Activated T-helper 1 cell treated with anti-CD3 and anti-CD28 coated beads, Interleukin-2, amount 50 U/mL, for 16 hours (primary cell): ENCODE data around the gene TNFRSF19.
"Not testable (repeated sequence)": the region's sequence is repeated elsewhere in the genome, so short reads cannot be mapped to it uniquely, and the experiment has no call there.

ENCODE experiments used
- DNase-seq, 2 donors: peaks; one replicate each; pipeline ENCODE4 v3.0.0-alpha.2; 2020; ENCODE audit warnings: low read depth in 1 of 2, low spot score in 1 of 2

TNFRSF19 gene, protein sequence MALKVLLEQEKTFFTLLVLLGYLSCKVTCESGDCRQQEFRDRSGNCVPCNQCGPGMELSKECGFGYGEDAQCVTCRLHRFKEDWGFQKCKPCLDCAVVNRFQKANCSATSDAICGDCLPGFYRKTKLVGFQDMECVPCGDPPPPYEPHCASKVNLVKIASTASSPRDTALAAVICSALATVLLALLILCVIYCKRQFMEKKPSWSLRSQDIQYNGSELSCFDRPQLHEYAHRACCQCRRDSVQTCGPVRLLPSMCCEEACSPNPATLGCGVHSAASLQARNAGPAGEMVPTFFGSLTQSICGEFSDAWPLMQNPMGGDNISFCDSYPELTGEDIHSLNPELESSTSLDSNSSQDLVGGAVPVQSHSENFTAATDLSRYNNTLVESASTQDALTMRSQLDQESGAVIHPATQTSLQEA

DNA sequence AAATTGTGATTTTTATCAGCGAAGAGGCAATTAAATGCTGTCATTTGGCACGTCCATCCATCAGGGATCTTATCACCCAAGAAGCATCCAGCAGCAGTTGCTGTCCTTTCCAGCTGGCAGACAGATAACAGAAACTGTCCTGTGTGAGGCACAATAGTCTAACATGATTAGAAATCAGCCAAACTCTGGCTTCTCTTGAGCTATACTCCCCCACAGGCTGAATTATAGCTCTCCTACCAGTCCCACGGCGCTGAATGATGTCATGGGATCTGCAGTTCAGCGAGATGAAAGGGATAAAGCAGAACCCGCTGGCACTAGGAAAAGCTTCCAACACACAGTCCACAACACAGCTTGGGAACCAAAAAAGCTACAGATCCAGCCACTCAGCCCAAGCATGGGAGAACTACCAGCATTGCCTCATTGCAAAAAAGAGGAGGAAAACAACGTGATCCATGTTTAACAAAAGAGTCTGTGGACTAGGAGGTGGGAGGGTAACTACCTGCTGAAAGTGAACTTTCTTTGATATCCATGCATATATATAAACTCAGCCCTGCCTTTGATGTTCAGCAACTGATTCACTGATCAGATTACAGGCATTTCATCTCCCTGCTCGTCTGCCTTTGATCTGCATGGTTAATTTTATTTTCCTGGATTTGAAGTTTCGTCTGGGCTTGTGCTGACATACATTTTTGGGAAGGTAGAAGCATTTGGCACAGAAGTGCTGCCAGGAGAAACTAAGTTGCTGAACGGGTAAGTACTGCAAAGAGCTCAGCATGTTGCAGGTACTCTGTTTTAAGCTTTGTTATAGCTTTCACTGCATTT is at the start of gene TNFRSF19:
Gene TNFRSF19, plus strand, starts transcription at position 314 of the 822 bp plus-strand sequence. CDS start 19,772 bp downstream, outside the sequence.
- no peak for DNase-seq

DNA sequence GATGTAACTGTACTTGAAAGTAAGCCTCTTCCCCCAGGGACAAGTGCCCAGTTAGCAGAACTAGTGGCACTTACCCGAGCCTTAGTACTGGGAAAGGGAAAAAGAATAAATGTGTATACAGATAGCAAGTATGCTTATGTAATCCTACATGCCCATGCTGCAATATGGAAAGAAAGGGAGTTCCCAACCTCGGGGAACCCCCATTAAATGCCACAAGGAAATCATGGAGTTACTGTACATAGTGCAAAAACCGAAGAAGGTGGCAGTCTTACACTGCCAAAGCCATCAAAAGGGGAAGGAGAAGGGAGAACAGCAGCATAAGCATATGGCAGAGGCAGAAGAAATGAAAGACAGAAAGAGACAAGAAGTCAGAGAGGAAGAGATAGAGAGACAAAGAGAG is 40.3 kb upstream of the TNFRSF19 start:
- DNase-seq: not testable (repeated sequence)

DNA sequence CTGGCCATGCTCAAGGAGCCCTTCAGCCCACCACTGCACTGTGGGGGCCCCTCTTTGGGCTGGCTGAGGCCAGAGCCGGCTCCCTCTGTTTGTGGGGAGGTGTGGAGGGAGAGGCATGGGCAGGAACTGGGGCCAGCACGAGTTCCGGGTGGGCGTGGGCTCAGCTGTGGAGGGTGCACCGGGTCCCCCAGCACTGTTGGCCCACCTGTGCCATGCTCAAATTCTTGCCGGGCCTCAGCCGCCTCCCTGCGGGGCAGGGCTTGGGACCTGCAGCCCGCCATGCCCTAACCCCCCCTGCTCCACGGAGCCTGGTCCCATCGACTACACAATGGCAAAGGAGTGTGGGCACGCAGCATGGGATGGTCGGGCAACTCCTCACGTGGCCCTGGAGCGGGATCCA is 38.8 kb upstream of the TNFRSF19 start:
- DNase-seq: no peak

DNA sequence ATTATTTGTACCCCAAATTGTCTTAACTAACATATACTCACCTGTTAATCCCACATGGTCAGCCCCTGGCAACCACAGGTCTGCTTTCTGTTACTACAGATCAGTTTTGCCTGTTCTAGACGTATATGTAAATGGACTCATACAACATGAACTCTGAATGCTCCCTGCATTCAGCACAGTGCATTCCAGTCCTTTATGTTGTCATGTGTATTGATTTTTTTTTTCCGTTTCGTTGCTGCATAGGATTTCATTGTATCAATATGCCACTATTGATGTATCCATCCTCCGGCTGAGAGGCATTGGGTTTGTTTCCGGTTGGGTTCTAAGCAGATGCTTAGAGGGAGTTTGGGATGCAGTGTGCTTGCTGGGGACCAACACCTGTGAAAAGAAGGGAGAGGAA is 36.1 kb upstream of the TNFRSF19 start:
- DNase-seq: no peak

DNA sequence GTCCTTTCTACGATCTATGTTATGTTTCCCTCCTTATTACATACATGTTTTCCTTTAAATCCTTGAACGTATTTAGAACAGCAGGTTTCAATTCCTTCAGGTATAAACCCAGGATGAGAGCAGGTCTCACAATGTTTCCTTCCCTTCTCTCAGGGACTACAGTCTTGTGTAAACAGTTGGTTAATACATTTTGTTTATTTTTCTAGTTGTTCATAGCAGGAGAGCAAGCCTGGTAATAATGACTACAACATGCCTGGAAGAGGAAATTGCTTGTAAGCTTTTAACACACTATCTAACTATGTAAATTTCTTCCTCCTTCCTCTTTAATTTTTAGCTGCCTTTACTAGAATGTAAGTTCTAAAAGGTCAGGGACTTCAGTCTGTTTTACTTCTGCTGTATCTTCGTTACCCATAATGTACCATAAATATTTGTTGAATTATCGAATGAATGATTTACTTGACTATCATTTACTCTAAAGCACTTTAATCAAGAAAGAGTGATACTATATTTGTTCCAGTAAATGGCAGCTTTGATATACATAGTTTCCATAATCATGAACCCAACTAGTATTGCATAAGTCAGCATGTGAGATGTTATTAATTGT is 28.9 kb upstream of the TNFRSF19 start:
- DNase-seq: no peak

DNA sequence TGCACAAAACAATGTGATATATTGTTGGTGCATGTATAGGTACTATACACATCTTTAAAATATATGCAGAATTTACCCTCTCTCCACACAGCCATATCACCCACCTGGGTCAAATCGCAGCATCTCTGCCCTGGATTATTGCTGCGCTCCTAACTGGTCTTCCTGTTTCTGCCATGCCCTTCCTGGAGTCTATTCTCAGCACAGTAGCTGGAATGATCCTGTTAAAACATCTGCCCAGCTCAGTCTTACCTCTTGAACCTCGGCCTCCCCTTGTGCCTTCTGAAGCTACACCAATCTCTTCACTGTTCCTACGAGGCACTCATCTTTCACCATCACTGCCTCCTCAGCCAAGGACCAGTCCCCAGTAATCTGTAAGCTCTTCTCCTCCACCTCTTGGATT is 25.5 kb upstream of the TNFRSF19 start:
- DNase-seq: no peak

DNA sequence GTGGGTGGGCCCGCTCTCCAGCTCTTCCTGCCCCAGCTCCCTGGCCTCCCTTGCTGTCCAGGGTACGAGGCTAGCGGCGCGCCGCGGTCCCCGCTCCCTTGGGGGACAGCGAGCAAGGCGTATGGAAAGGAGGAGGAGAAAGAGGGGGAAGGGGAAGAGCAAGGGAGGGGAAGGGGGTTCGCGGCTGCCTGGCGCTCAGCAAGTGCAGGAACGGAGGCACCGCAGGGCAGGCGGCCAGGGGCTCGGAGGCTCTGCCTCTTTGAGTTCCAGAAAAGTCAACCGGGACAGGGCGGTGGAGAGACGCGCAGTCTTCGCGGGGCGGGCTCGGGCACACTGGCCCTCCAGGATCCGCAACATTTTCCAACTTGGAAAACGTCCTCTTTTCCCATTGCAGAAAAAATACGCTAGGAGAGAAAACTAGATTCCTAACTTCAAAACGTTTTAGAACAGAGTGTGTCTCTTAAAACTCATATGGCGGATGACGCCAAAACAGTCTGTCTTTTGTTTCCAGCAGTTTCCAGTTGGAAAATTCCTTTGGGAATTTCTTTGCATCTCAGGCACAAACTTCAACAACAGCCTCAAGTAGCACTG is 23.1 kb upstream of the TNFRSF19 start:
- DNase-seq: no peak

DNA sequence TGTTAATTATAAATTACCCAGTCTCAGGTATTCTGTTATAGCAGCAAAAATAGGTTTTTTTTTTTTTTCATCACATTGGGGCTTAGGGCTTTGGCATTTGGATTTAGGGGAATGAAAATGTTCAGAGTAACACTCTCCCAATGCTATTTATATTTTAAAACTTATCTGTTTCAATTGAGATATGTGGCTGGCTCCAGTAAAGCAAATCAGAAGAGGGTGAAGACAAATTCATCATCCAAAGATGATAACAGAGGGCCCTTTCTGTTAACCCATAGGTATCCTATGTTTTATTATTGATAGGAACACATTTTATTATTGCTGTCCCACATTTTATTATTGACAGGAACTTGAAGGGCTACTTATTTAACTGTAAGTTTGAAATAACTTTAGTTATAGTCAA is 20.5 kb upstream of the TNFRSF19 start:
- no peak for DNase-seq

DNA sequence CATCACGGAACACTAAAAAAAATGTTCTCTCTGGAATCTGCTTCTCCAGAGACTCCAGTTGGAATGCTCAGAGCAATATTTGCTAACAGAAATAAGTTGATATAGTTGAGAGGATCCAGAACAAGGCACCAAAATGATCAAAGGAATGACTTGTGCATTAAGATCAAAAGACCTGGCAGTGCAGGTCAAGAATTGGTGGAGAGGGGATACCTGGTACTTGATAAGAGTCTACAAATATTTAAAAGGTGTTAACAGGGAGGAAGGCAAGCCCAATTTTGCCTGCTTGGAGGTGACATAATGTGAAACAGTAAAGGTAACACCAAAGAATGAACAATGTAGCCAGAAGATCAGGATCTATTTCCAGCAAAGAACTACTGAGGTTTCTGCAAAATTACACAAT is 20.0 kb upstream of the TNFRSF19 start:
- DNase-seq: no peak

DNA sequence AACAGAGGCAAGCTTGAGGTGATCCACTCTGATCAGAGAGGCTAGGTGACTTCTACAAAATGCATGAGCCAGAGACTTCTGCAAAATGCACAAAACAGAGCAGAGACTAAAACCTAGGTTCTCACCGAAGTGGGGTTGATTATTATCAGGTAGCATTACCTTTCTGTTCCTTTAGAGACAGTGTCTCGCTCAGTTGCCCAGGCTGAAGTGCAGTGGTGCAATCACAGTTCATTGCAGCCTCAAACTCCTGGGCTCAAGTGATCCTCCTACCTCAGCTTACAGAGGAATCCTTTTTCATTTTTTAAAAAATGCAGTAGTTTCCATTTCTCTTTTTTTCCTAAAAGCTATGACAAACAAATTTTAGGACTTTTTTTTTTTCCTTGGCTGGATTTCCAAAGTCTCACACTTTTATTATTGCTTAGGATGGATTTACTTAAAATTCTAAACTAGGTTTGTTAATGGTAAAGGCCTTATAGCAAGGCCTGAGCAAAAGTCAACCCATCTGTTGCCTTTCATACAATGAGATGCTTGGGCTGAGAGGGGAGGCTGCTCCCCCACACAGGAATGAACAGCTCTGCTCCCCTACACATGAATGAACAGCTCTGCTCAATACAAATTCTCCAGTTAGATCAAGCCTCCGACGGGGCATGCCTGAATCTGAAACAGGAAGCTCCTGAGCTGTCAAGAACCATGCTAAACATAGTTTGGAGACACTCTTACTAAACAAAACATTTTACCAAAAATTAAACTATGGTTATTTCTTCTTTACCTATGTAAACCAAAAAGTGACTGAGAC is 18.8 kb upstream of the TNFRSF19 start:
- DNase-seq: no peak

DNA sequence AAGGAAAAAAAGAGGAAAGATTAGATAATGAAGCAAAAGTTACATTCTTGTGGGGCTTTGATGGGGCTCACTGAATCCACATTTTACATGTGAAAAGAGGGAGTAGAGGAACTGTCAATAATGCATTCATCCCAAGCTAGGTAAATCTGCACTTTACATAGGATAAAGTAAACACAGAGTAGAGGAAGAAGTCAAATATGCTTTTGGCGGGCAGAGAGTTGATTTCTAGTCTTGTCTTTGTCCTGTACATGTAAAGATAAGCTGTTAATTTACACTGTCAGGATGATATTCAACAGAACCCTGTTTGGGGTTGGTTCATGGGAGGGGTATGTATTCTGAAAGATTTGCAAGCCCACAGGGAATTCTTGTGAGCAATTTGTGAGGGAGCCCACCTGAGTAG is 18.0 kb upstream of the TNFRSF19 start:
- DNase-seq: no peak

DNA sequence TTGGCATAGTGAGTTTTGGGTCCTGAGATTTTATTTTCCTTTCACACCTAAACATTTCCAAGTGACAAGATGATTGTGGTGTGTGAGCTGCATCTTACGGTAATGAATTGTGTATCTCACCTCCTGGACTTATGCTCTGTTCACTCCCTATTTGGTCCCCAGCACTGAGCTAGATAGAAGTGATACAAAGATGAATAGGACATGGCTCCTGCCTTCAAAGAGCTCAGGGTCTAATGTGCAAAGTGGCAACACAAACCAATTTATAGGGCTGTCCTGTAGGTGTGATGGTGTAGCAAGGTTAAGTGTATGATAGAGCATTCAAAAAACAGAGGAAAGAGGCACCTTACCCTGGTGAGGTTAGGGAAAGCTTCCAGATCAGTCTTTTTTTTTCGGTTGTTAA is 17.6 kb upstream of the TNFRSF19 start:
- DNase-seq: no peak

DNA sequence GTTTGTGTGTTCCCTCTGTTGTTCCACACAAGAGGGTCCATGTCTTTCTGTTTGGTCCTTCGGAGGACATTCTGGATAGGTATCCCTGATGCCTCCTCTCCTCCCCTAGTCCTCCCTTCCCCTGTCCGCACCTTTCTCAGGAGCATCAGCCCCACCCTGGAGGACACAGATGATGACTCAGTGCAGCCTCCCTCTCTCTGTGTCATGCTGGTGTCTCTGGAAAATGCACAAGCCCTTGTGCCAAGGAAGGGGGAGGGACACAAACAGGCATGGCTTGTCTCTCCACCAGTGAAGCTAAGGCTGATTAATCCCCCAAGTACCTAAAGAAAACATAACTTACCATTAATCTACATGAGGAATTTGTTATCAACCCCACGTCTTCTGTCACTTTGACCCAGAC is 16.2 kb upstream of the TNFRSF19 start:
- no peak for DNase-seq

DNA sequence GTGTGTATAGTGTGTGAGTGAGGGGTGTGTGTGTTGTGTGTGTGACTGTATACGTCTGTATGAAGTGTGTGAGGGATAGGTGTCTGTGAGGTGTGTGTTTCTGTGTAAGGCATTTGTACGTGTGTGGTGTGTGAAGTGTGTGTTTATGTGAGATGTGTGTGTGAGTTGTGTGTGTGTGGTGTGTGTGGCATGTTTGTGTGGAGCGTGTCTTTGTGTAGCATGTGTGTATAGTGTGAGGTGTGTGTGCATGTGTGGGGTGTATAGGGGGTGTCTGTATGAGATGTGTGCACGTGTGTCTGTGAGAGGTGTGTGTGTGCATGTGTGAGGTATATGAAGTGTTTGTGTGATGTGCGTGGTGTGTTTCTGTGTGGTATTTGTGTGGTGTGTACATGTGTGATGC is 13.2 kb upstream of the TNFRSF19 start:
- DNase-seq: no peak

DNA sequence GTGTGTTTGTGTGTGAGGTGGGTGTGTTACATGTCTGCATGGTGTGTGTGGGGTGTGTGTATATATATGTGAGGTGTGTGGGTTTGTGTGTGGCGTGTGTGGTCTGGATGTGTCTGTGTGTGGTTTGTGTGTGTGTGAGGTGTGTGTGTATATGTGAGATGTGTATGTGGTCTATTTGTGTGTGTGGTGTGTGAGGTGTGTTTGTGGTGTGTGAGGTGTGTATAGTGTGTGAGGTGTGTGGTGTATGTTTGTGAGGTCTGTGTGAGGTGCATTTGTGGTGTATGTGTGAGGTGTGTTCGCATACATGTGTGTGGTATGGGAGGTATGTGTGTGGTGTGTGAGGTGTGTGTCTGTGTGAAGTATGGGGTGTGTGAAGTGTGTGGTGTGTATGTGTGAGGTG is 12.5 kb upstream of the TNFRSF19 start:
- DNase-seq: no peak

DNA sequence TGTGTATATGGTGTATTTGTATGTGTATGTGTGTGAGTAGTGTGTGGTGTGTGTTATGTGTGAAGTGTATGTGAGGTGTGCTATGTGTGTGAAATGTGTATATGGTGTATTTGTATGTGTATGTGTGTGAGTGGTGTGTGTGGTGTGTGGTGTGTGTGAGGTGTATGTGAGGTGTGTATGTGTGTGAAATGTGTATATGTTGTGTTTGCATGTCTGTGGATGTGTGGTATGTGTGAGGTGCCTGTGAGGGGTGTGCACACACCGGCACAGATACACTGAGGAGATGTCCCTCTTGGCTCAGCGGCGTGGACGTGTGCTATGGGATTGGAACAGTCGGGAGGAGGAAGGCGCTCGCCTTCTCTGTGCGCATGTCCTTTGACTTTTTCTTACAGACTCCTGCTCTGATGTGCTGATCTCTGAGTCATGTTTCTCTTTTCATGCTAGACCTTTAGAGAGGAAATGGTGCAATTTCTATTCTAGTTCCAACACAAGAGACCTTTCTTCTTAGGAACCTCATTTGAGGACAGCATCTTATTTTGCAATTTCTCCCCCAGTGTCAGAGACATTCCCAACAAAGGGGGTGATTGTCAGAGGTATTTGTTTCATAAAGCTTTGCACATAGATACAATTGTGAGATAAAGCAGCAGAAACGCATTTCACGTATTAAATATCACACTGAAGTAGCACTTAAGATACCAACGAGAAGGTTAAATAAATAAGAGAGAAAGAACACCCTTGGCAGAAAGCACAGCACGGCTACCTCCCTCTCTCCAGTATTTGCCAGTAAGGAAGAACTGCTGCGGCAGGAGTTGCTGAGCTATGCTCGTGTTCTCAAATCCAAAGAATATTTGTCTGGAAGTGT is 11.3 kb upstream of the TNFRSF19 start:
- no peak for DNase-seq

DNA sequence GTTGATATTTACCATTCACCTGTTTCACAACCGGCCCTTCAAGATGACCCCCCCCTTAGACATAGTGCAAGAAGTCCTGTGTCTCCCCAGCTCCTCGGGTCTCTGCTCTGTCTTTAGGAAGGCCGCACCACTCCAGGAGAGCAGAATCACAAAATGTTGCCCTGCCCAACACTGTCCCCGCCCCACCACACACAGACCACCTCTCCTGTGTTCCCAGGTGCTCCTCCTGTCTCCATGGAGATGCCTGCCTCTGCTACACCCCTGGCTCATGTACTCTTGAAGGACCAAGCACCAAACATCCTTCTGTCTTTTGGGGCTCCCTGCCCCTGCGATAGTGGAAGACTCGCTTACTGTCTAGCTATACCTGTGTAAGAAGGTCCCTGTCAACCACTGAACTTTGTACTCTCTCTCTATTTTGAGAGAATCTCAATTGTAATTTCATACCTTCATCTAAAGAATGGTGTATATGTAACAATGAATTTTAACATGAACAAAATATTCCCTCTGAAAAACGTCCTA is 9.6 kb upstream of the TNFRSF19 start:
- DNase-seq: no peak

DNA sequence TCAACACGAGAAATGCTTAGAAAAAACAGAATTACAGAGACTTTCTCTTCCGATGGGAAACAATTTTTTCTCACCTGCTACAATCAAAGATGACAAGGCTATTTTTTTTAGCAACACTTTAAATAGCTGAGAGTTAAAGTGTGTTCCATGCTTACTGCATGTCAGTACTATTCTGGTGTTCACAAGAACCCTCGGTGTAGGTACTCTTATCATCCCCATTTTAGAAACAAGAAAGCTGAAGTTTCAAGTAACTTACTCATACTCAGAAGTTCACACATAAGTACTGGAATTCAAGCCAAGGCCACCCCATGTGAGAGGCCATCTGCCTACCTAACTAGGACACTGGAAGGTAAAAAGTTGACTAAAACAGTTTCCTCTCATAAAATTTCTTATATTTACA is 9.0 kb upstream of the TNFRSF19 start:
- no peak for DNase-seq

DNA sequence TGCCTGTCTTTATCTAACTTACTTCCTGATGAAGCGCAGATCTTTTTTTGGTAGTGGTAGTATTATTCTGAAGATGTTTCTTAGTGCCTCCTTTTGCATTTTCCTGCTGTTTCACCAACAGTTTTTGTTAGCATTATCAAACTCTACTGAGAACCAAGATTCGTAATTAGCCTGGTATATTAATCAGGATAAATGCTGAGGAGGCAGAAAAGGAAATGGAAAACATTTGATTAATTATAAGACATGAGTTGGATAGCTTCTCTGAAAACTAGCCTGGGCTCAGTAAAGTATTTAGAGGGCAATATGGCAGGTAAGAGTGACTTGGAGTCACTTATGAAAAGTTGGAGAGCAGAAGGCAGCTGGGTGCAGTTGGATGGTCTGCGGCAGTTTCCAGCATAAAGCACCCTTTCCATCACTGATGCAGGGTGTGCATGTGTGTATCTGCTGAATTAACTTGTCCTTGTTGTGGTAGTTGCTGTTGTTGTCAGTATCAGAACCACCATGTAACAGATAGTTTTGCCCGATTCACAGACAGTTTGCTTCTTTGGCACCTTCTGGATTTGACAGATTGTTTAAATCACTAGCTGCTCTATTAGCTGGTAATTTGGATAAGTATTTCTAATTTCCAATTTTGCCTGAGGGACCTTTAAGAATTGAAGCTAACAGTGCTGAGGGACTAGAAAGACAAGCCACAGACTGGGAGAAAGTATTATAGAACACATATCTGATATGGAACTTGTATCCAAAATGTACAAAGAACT is 6.9 kb upstream of the TNFRSF19 start:
- DNase-seq: no peak
